Measurements from ENCODE around the gene UBL3. TPM values are rescaled to one million over a fixed set of nuclear protein-coding genes. Genes with fewer than 3 reads are reported as not detected.

UBL3 gene
- total and polyA plus RNA-seq, 2 donors = 10.2 to 31.2 TPM

DNA sequence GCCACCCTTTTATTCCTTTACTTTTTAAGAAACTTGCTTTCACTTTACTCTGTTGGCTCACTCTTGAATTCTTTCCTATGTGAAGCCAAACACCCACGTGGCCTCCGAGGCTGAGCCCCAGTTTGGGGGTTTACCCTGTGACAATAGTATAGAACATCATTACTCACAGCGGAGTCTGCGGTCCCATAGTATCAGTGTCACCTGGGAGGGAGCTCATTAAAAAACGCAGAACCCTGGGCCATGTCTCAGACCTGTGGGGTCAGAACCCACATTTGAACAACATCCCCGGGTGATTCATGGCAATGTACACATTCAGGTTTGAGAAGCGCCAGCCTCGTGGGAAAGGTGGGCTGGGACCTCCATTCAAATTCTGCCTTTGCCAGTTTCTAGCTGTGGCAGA lies 36.0 kb upstream of the UBL3 start:
- H3K4me1 ChIP-seq (ENCODE audit: control insufficient read depth in 2 of 2, insufficient read depth in 2 of 2, low read length in 2 of 2) = peaks cover 4% of the 10 kb centered on the region in 2 donors
- H3K9me3 ChIP-seq (ENCODE audit: control insufficient read depth in 2 of 2, insufficient read depth in 1 of 2, low read length in 1 of 2) = no peaks in the 10 kb centered on the region
- DNase-seq (ENCODE audit: low read depth in 6 of 9, low spot score in 9 of 9) = no peak
- no peaks in the 10 kb centered on the region for H3K27me3 ChIP-seq (ENCODE audit: control insufficient read depth in 2 of 2, insufficient read depth in 1 of 2, low read length in 1 of 2)
- no peak overlapping the region for H3K4me3 ChIP-seq (ENCODE audit: low read length in 2 of 2)
- no peak overlapping the region for H3K27ac ChIP-seq (ENCODE audit: low read depth in 1 of 2, low read length in 1 of 2)
- 93% methylated on average over 8 of the region's 8 CpGs for WGBS
- no peaks in the 10 kb centered on the region for H3K36me3 ChIP-seq (ENCODE audit: control insufficient read depth in 2 of 2, insufficient read depth in 2 of 2, low read length in 1 of 2)

DNA sequence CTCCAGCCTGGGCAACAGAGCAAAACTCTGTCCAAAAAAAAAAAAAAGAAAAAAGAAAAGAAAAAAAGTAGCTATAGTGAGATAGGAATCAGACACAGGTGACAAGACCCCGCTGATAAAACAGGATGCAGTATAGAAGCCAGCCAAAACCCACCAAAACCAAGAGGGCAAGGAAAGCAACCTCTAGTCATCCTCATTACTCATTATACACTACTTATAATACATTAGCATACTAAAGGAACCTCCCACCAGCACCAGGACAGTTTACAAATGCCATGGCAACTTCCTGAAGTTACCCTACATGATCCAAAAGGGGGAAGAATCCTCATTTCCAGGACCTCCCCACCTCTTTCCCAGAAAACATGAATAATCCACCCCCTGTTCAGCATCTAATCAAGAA lies 35.6 kb upstream of the UBL3 start:
- no peaks in the 10 kb centered on the region for H3K9me3 ChIP-seq (ENCODE audit: control insufficient read depth in 2 of 2, insufficient read depth in 1 of 2, low read length in 1 of 2)
- no peak overlapping the region for H3K4me3 ChIP-seq (ENCODE audit: low read length in 2 of 2)
- H3K27me3 ChIP-seq (ENCODE audit: control insufficient read depth in 2 of 2, insufficient read depth in 1 of 2, low read length in 1 of 2) = no peaks in the 10 kb centered on the region
- peaks cover 4% of the 10 kb centered on the region in 2 donors for H3K4me1 ChIP-seq (ENCODE audit: control insufficient read depth in 2 of 2, insufficient read depth in 2 of 2, low read length in 2 of 2)
- 31% methylated on average over 1 of the region's 1 CpG for WGBS
- DNase-seq (ENCODE audit: low read depth in 6 of 9, low spot score in 9 of 9) = peak in 1 of 9 donors; percentile 14
- H3K27ac ChIP-seq (ENCODE audit: low read depth in 1 of 2, low read length in 1 of 2) = no peak overlapping the region
- H3K36me3 ChIP-seq (ENCODE audit: control insufficient read depth in 2 of 2, insufficient read depth in 2 of 2, low read length in 1 of 2) = no peaks in the 10 kb centered on the region

DNA sequence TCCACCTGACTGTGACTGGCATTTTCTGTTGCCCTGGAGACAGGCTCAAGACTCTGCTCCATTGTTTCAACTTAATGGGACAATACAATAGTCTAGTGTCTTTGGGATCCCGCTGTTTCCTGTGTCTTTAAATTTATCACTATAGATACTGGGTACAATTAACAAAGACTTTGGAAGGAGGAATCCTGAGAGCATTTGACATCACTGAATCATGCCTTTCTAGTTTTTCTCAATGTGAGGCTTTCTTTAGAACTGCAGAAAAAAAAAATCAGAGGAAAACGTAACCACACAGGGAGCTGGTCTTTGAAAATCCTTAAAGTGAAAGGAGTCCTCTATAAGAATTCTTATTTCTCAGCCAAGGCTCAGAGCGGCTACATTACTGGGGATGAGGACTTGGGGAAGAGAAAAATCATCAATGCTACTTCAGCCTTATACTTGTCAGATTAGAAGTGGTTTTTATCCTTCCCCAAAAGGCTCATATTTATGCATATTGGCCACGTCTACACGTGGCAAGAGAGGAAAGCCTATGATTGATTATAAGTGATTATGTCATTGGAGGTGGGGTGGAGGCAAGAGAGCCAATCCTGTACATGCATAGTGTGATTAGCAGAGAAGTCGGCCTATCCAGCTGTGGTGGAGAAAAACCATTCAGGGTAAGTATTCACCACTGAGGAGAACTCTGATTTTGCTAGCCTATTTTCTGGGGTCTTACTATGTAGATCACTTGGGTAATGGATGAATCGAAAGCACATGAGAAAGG lies 34.4 kb upstream of the UBL3 start:
- H3K4me1 ChIP-seq (ENCODE audit: control insufficient read depth in 2 of 2, insufficient read depth in 2 of 2, low read length in 2 of 2) = peaks cover 4% of the 10 kb centered on the region in 2 donors
- no peaks in the 10 kb centered on the region for H3K27me3 ChIP-seq (ENCODE audit: control insufficient read depth in 2 of 2, insufficient read depth in 1 of 2, low read length in 1 of 2)
- no peak overlapping the region for H3K4me3 ChIP-seq (ENCODE audit: low read length in 2 of 2)
- no peaks in the 10 kb centered on the region for H3K9me3 ChIP-seq (ENCODE audit: control insufficient read depth in 2 of 2, insufficient read depth in 1 of 2, low read length in 1 of 2)
- 78% methylated on average over 7 of the region's 7 CpGs for WGBS
- H3K27ac ChIP-seq (ENCODE audit: low read depth in 1 of 2, low read length in 1 of 2) = no peak overlapping the region
- H3K36me3 ChIP-seq (ENCODE audit: control insufficient read depth in 2 of 2, insufficient read depth in 2 of 2, low read length in 1 of 2) = no peaks in the 10 kb centered on the region
- DNase-seq (ENCODE audit: low read depth in 6 of 9, low spot score in 9 of 9) = peak in 1 of 9 donors; percentile 15

- WGBS = 94% methylated on average over 6 of the region's 6 CpGs
- Histone ChIP-seq H3K4me3 (ENCODE audit: low read length in 2 of 2) (no peak overlapping the region), H3K36me3 (ENCODE audit: control insufficient read depth in 2 of 2, insufficient read depth in 2 of 2, low read length in 1 of 2) (no peaks in the 10 kb centered on the region), H3K4me1 (ENCODE audit: control insufficient read depth in 2 of 2, insufficient read depth in 2 of 2, low read length in 2 of 2) (peaks cover 4% of the 10 kb centered on the region in 2 donors), H3K27ac (ENCODE audit: low read depth in 1 of 2, low read length in 1 of 2) (no peak overlapping the region), H3K9me3 (ENCODE audit: control insufficient read depth in 2 of 2, insufficient read depth in 1 of 2, low read length in 1 of 2) (no peaks in the 10 kb centered on the region), H3K27me3 (ENCODE audit: control insufficient read depth in 2 of 2, insufficient read depth in 1 of 2, low read length in 1 of 2) (no peaks in the 10 kb centered on the region)
- DNase-seq (ENCODE audit: low read depth in 6 of 9, low spot score in 9 of 9) = no peak
These were observed 33.6 kb upstream of the UBL3 start for GRCh38 chr13:29883941-29884518.

- WGBS = 51% methylated on average over 1 of the region's 1 CpG
These were observed 31.7 kb upstream of the UBL3 start for GRCh38 chr13:29882076-29882475.

DNA sequence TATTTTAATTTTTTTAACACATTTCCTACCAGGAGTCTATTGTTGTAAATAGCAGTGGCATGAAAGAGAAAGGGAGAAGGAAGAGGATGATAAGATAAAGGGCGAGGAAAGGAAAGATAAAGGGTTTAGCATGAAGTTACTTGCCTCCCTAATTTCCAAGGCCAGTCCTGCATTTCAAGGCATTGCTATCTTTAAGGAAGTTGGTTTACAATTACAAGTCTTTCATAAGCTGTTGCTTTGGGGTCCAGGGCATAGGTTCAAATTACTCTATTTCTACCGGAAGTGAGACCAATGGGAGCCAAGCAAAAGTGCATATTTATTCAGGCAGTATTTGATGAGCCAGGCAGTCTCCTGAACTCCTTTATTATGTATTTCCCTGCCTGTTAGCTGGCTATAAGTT lies 27.7 kb upstream of the UBL3 start:
- Histone ChIP-seq H3K4me1 (ENCODE audit: control insufficient read depth in 2 of 2, insufficient read depth in 2 of 2, low read length in 2 of 2) (no peaks in the 10 kb centered on the region), H3K27me3 (ENCODE audit: control insufficient read depth in 2 of 2, insufficient read depth in 1 of 2, low read length in 1 of 2) (peaks cover 0 to 13% of the 10 kb centered on the region in 2 donors), H3K9me3 (ENCODE audit: control insufficient read depth in 2 of 2, insufficient read depth in 1 of 2, low read length in 1 of 2) (no peaks in the 10 kb centered on the region), H3K4me3 (ENCODE audit: low read length in 2 of 2) (no peak overlapping the region), H3K27ac (ENCODE audit: low read depth in 1 of 2, low read length in 1 of 2) (no peak overlapping the region), H3K36me3 (ENCODE audit: control insufficient read depth in 2 of 2, insufficient read depth in 2 of 2, low read length in 1 of 2) (no peaks in the 10 kb centered on the region)
- WGBS = 85% methylated on average over 2 of the region's 2 CpGs
- DNase-seq (ENCODE audit: low read depth in 6 of 9, low spot score in 9 of 9) = no peak

More at GRCh38 chr13:29882076-29882475, 31.7 kb upstream of the UBL3 start:
- Histone ChIP-seq H3K36me3 (ENCODE audit: control insufficient read depth in 2 of 2, insufficient read depth in 2 of 2, low read length in 1 of 2) (no peaks in the 10 kb centered on the region), H3K4me1 (ENCODE audit: control insufficient read depth in 2 of 2, insufficient read depth in 2 of 2, low read length in 2 of 2) (peaks cover 4% of the 10 kb centered on the region in 2 donors), H3K27ac (ENCODE audit: low read depth in 1 of 2, low read length in 1 of 2) (no peak overlapping the region), H3K4me3 (ENCODE audit: low read length in 2 of 2) (no peak overlapping the region), H3K27me3 (ENCODE audit: control insufficient read depth in 2 of 2, insufficient read depth in 1 of 2, low read length in 1 of 2) (peaks cover 0 to 3% of the 10 kb centered on the region in 2 donors), H3K9me3 (ENCODE audit: control insufficient read depth in 2 of 2, insufficient read depth in 1 of 2, low read length in 1 of 2) (no peaks in the 10 kb centered on the region)
- DNase-seq (ENCODE audit: low read depth in 6 of 9, low spot score in 9 of 9) = no peak

DNA sequence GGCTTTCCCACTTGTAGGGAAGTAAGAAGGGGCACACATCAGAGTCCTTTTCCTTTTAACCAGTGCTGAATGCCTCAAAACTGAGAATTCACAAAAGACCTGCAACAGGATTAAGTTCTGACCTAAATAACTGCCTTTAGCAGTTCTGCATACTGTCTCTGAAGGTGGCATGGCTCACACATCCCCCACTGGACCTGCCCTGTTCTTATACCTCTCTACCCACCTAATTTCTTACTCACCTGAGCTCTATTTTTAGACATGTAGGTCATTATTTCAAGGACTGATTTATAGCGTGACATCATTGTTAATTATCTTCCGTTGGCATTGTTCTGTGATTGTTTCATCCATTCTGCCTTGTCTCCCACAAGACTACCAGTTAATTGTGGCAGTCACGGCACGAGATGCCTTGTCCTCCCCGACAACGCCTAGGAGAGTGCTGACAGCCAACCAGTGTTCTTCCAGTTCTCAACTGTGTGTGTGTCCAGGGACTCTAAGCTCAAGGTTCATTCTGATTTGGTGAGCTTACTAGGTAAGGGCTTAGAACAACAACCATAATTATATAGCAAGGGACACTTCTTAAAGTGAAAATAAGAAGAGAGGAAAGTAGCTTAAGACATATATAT lies 27.1 kb upstream of the UBL3 start:
- no peaks in the 10 kb centered on the region for H3K4me1 ChIP-seq (ENCODE audit: control insufficient read depth in 2 of 2, insufficient read depth in 2 of 2, low read length in 2 of 2)
- H3K27me3 ChIP-seq (ENCODE audit: control insufficient read depth in 2 of 2, insufficient read depth in 1 of 2, low read length in 1 of 2) = peaks cover 0 to 13% of the 10 kb centered on the region in 2 donors
- no peak overlapping the region for H3K27ac ChIP-seq (ENCODE audit: low read depth in 1 of 2, low read length in 1 of 2)
- no peak for DNase-seq (ENCODE audit: low read depth in 6 of 9, low spot score in 9 of 9)
- no peaks in the 10 kb centered on the region for H3K9me3 ChIP-seq (ENCODE audit: control insufficient read depth in 2 of 2, insufficient read depth in 1 of 2, low read length in 1 of 2)
- WGBS = 92% methylated on average over 6 of the region's 6 CpGs
- H3K36me3 ChIP-seq (ENCODE audit: control insufficient read depth in 2 of 2, insufficient read depth in 2 of 2, low read length in 1 of 2) = no peaks in the 10 kb centered on the region
- no peak overlapping the region for H3K4me3 ChIP-seq (ENCODE audit: low read length in 2 of 2)

DNA sequence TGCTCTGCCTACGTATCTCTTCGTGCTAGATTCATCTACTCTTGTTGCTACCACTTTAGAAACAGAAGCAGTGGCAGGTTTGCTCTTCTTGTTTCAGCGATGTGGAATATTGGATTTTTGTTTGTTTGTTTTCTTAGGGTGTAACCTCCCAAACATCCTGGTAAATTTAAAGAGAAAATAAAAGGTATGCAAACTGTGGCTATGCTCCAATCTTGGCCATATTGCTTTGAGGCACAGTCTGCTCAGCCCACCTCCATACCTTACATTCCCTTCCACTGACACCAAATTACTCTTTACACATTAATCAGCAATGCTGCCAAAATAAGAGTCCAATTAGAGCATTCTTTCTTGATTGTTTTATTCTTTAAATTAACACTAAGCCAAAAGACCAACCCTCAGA lies 25.2 kb upstream of the UBL3 start:
- WGBS = 96% methylated on average over 3 of the region's 3 CpGs
- Histone ChIP-seq H3K27me3 (ENCODE audit: control insufficient read depth in 2 of 2, insufficient read depth in 1 of 2, low read length in 1 of 2) (peaks cover 0 to 15% of the 10 kb centered on the region in 2 donors), H3K9me3 (ENCODE audit: control insufficient read depth in 2 of 2, insufficient read depth in 1 of 2, low read length in 1 of 2) (no peaks in the 10 kb centered on the region), H3K27ac (ENCODE audit: low read depth in 1 of 2, low read length in 1 of 2) (no peak overlapping the region), H3K4me1 (ENCODE audit: control insufficient read depth in 2 of 2, insufficient read depth in 2 of 2, low read length in 2 of 2) (no peaks in the 10 kb centered on the region), H3K4me3 (ENCODE audit: low read length in 2 of 2) (no peak overlapping the region), H3K36me3 (ENCODE audit: control insufficient read depth in 2 of 2, insufficient read depth in 2 of 2, low read length in 1 of 2) (no peaks in the 10 kb centered on the region)
- DNase-seq (ENCODE audit: low read depth in 6 of 9, low spot score in 9 of 9) = no peak

GRCh38 chr13:29868581-29868980 lies 18.2 kb upstream of the UBL3 start:
- Histone ChIP-seq H3K27ac (ENCODE audit: low read depth in 1 of 2, low read length in 1 of 2) (no peak overlapping the region), H3K4me1 (ENCODE audit: control insufficient read depth in 2 of 2, insufficient read depth in 2 of 2, low read length in 2 of 2) (no peaks in the 10 kb centered on the region)
- WGBS = 93% methylated on average over 7 of the region's 7 CpGs

More at GRCh38 chr13:29868581-29868980, 18.2 kb upstream of the UBL3 start:
- Histone ChIP-seq H3K4me3 (ENCODE audit: low read length in 2 of 2) (no peak overlapping the region), H3K9me3 (ENCODE audit: control insufficient read depth in 2 of 2, insufficient read depth in 1 of 2, low read length in 1 of 2) (no peaks in the 10 kb centered on the region), H3K27me3 (ENCODE audit: control insufficient read depth in 2 of 2, insufficient read depth in 1 of 2, low read length in 1 of 2) (peaks cover 0 to 5% of the 10 kb centered on the region in 2 donors), H3K36me3 (ENCODE audit: control insufficient read depth in 2 of 2, insufficient read depth in 2 of 2, low read length in 1 of 2) (no peaks in the 10 kb centered on the region)
- DNase-seq (ENCODE audit: low read depth in 6 of 9, low spot score in 9 of 9) = no peak
